ENCODE measurements around the gene TEX29. TPM values are rescaled to one million over a fixed set of nuclear protein-coding genes. Genes with fewer than 3 reads are reported as not detected.

Gene TEX29
- total RNA-seq, 4 donors from 2014 or later, result not detected

DNA sequence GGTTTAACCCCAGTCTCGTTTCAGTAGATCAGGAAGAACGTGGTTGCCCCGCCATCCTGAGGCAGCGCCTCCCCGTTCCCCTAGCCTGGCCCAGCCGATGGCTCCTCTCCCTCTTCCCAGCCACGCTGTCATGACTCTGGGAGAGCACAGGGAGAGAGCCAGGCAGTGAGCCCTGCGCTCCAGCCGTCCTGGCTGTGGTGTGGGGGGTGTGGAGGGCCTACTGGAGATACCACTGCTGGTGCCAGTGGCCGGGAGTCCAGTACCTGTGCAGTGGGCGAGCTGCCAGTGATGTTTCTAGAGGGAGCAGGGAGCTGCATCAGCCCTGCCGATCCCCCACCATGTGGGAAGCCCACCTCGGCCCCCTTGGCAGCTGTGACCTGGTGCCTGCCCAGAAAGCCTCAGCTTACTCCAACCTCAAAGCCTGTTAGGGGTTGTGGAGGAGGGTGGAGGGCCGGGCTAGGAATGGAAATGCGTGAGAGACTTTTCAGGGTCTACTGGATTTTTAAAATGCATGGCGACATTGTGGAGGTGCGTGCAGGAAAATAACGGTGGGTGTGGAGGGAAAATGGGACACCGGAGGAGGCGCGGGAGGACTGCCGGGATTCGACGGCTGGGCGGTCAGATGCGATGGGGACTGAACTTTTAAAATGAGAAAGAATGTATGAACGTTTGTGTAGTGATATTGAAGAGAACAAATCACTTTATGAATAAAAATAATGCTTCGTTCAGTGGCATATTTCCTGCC, 4.9 kb downstream of the TEX29 start:
- no peak for DNase-seq
- 78 to 84% methylated on average over 25 to 28 of the region's 28 CpGs for WGBS, 2 donors
- Histone ChIP-seq H3K4me3 (replicated peaks in 1 of 3) (no peak overlapping the region), H3K27ac (no peak overlapping the region), H3K27me3 (no peaks in the 10 kb centered on the region), H3K9me3 (no peaks in the 10 kb centered on the region), H3K36me3 (no peaks in the 10 kb centered on the region), H3K4me1 (no peaks in the 10 kb centered on the region)
- TF ChIP-seq, protein P1, sequence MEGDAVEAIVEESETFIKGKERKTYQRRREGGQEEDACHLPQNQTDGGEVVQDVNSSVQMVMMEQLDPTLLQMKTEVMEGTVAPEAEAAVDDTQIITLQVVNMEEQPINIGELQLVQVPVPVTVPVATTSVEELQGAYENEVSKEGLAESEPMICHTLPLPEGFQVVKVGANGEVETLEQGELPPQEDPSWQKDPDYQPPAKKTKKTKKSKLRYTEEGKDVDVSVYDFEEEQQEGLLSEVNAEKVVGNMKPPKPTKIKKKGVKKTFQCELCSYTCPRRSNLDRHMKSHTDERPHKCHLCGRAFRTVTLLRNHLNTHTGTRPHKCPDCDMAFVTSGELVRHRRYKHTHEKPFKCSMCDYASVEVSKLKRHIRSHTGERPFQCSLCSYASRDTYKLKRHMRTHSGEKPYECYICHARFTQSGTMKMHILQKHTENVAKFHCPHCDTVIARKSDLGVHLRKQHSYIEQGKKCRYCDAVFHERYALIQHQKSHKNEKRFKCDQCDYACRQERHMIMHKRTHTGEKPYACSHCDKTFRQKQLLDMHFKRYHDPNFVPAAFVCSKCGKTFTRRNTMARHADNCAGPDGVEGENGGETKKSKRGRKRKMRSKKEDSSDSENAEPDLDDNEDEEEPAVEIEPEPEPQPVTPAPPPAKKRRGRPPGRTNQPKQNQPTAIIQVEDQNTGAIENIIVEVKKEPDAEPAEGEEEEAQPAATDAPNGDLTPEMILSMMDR (IDR thresholded peaks at IDR 0.05), result no peak
- TF ChIP-seq POLR2A (IDR thresholded peaks at IDR 0.05), result no peak
- intact Hi-C loops (cut with DNase I), result no loop called here

DNA sequence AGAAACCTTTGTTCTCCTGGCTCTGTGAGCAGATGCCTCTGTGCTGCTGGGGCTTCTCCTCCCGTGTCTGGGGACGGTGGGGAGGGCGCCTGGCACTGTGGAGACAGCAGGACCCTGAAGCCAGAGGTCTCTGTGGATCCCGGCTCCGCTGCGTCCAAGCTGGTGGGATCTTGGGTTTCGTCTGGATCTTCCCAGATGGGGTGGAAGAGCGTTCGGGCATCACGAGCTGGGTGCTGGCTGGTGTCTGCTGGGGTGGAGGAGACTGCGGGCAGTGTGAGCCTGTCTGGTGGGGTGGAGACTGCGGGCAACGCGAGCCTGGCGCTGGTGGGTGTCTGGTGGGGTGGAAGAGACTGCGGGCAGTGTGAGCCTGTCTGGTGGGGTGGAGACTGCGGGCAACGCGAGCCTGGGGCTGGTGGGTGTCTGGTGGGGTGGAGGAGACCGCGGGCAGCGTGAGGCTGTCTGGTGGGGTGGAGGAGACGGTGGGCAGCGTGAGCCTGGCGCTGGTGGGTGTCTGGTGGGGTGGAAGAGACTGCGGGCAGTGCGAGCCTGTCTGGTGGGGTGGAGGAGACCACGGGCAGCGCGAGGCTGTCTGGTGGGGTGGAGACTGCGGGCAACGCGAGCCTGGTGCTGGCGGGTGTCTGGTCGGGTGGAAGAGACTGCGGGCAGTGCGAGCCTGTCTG, 5.6 kb downstream of the TEX29 start:
- H3K27me3 ChIP-seq, result no peaks in the 10 kb centered on the region
- H3K36me3 ChIP-seq, result no peaks in the 10 kb centered on the region
- H3K9me3 ChIP-seq, result no peaks in the 10 kb centered on the region
- intact Hi-C loops (cut with DNase I), result no loop called here
- 81 to 92% methylated on average over 37 of the region's 37 CpGs for WGBS, 2 donors
- no peak for DNase-seq
- no peak overlapping the region for H3K4me3 ChIP-seq (replicated peaks in 1 of 3)
- TF ChIP-seq POLR2A (IDR thresholded peaks at IDR 0.05), result no peak
- TF ChIP-seq, protein P1 (IDR thresholded peaks at IDR 0.05), result no peak
- no peaks in the 10 kb centered on the region for H3K4me1 ChIP-seq
- no peak overlapping the region for H3K27ac ChIP-seq

DNA sequence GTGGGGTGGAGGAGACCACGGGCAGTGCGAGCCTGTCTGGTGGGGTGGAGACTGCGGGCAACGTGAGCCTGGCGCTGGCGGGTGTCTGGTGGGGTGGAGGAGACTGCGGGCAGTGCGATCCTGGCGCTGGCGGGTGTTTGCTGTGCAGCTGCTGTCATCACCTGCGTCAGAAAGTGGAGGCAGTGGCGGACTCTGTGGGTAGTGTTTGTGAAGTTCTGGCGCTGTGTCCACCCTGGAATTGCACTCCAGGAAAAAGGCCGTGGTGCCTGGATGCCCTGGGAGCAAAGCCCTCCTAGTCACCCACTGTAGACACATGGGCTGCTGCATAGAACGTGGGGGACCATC, 6.2 kb downstream of the TEX29 start:
- Histone ChIP-seq H3K9me3 (no peaks in the 10 kb centered on the region), H3K27me3 (no peaks in the 10 kb centered on the region), H3K36me3 (no peaks in the 10 kb centered on the region), H3K4me1 (no peaks in the 10 kb centered on the region), H3K27ac (no peak overlapping the region), H3K4me3 (replicated peaks in 1 of 3) (no peak overlapping the region)
- TF ChIP-seq POLR2A (IDR thresholded peaks at IDR 0.05), result no peak
- TF ChIP-seq, protein P1 (IDR thresholded peaks at IDR 0.05), result no peak
- intact Hi-C loops (cut with DNase I), result no loop called here
- DNase-seq, result no peak
- WGBS, 2 donors, result 89 to 94% methylated on average over 14 to 15 of the region's 15 CpGs

DNA sequence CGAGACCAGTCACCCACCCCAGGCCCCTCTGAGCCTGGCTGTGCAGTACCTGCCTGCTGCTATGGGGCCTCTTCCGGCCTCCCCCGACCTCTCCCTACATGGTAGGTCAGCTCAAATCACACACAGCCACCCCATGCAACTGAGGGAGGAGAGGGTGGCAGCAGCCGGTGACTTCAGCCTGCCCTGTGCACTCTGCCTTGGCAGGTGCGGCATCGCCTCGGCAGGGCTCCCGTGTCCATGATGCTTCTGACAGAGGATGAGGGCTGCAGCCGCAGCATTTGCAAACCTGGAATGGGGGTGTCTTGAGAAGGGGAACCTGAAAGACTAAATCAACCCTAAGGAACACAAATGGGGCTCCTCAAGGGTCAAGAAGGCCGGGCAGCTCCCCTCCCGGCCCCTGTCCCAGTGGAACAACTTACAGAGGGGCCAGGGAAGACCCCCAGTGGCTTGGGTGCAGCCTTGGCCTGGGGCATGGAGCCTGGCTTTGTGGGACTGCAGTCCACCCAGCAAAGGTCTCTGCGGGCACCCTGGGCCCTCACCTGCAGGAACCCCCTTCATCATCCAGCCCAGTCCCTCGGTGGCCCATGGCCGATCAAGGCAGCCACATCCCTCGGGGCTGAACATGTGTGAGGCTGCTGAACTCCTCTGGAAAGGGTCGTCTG, 6.7 kb downstream of the TEX29 start:
- intact Hi-C loops (cut with DNase I), result no loop called here
- H3K36me3 ChIP-seq, result no peaks in the 10 kb centered on the region
- H3K4me1 ChIP-seq, result no peaks in the 10 kb centered on the region
- no peaks in the 10 kb centered on the region for H3K27me3 ChIP-seq
- no peaks in the 10 kb centered on the region for H3K9me3 ChIP-seq
- no peak overlapping the region for H3K27ac ChIP-seq
- TF ChIP-seq, protein P1 (IDR thresholded peaks at IDR 0.05), result no peak
- TF ChIP-seq POLR2A (IDR thresholded peaks at IDR 0.05), result no peak
- 81 to 86% methylated on average over 11 to 12 of the region's 16 CpGs for WGBS, 2 donors
- no peak for DNase-seq
- no peak overlapping the region for H3K4me3 ChIP-seq (replicated peaks in 1 of 3)
